Lung (tissue), 12 donors: Measurements from ENCODE around the gene NEUROD2. TPM values are rescaled to one million over a fixed set of nuclear protein-coding genes. Genes with fewer than 3 reads are reported as not detected.

ENCODE experiments used
- ATAC-seq: fragments of 200-7000 bp; cut with Tn5 transposase; one replicate; pipeline ENCODE4 v1.9.1; 2020; ENCODE audit warnings: moderate number of reproducible peaks; ENCODE audit not compliant: insufficient read depth, low FRiP score
- DNase-seq, 3 donors: peaks; one replicate each; pipeline ENCODE4 v3.0.0-alpha.2; 2013 to 2017
- H3K27ac ChIP-seq, 2 donors: one replicate each; pipeline ENCODE4 v1.5.1; 2013; ENCODE audit warnings: mild to moderate bottlenecking in 2 of 2, moderate library complexity in 2 of 2, control low read depth in 1 of 2, inconsistent platforms in 1 of 2, low read depth in 1 of 2, low read length in 1 of 2
- H3K27me3 ChIP-seq, 3 donors: one replicate each; pipeline ENCODE4 v1.5.1; 2013; ENCODE audit warnings: low read length in 2 of 3; ENCODE audit not compliant: control insufficient read depth in 3 of 3, insufficient read depth in 3 of 3
- H3K36me3 ChIP-seq, 4 donors: one replicate each; pipeline ENCODE4 v1.5.1; 2013; ENCODE audit warnings: low read length in 4 of 4, mild to moderate bottlenecking in 1 of 4, moderate library complexity in 1 of 4; ENCODE audit not compliant: control insufficient read depth in 4 of 4, insufficient read depth in 4 of 4
- H3K4me1 ChIP-seq, 5 donors: one replicate each; pipeline ENCODE4 v1.5.1; 2013; ENCODE audit warnings: low read length in 5 of 5, mild to moderate bottlenecking in 2 of 5, moderate library complexity in 1 of 5; ENCODE audit not compliant: control insufficient read depth in 5 of 5, insufficient read depth in 5 of 5
- H3K4me3 ChIP-seq: one replicate; pipeline ENCODE4 v1.5.1; 2013; ENCODE audit warnings: mild to moderate bottlenecking, control low read depth, moderate library complexity
- H3K9ac ChIP-seq, 2 donors: one replicate each; pipeline ENCODE4 v1.5.1; 2013; ENCODE audit warnings: low read length in 2 of 2, control low read depth in 1 of 2; ENCODE audit not compliant: insufficient read depth in 1 of 2
- H3K9me3 ChIP-seq, 4 donors: one replicate each; pipeline ENCODE4 v1.5.1; 2013; ENCODE audit warnings: low read length in 3 of 4, mild to moderate bottlenecking in 1 of 4, moderate library complexity in 1 of 4; ENCODE audit not compliant: control insufficient read depth in 4 of 4, insufficient read depth in 3 of 4
- CTCF ChIP-seq: IDR thresholded peaks from 2 replicates; pipeline ENCODE4 v1.5.1; 2012; ENCODE audit warnings: mild to moderate bottlenecking; ENCODE audit errors: control extremely low read depth, extremely low read depth
- WGBS, 2 donors: extraction: QIAGEN DNeasy Blood & Tissue Kit; methylation state at CpG; one replicate each; pipeline ENCODE4 v1.1.7; 2013; 5-methylcytosine and 5-hydroxymethylcytosine counted together
- polyA plus RNA-seq, 2 donors: library from polyadenylated mRNA; stranded (reverse); fragments of 200-250 nt; gene quantifications; one replicate each; pipeline ENCODE4 v1.2.1, GENCODE V29; 2013
- total RNA-seq, 2 donors: library from RNA; depleted of rRNA in 1 of 2; stranded (reverse); fragments of >200 nt in 1 of 2; gene quantifications; one replicate each; pipeline ENCODE4 v1.2.1, GENCODE V29; 2014 to 2021
- donor health status: control.
- donor health status: control.
- donor health status: Bipolar disorder and iron deficiency.
- donor health status: healthy.
- donor health status: DM: yes; HTN: yes; CAD: no.

NEUROD2 gene
- total and polyA plus RNA-seq, 4 donors = 0.04 TPM; not detected in 3

GRCh38 chr17:39573447-39574298 is 34.0 kb downstream of the NEUROD2 start:
- Histone ChIP-seq H3K9me3 (peaks cover 0 to 2% (median 0%) of the 10 kb centered on the region in 4 donors), H3K9ac (peak overlapping the region; percentile 14 to 46), H3K4me3 (peak overlapping the region; percentile 73), H3K4me1 (peaks cover 0 to 9% (median 6%) of the 10 kb centered on the region in 5 donors), H3K27me3 (no peaks in the 10 kb centered on the region), H3K27ac (peak overlapping the region; percentile 58 to 87), H3K36me3 (peaks cover 0 to 9% (median 1%) of the 10 kb centered on the region in 4 donors)
- 3 to 7% methylated on average over 37 to 66 of the region's 66 CpGs for WGBS, 2 donors
- TF ChIP-seq CTCF = no peak
- ATAC-seq (peak; percentile 91), DNase-seq (peak; percentile 89 to 90 (median 89))

GRCh38 chr17:39572121-39572520 is 35.6 kb downstream of the NEUROD2 start:
- Histone ChIP-seq H3K27me3 (no peaks in the 10 kb centered on the region), H3K4me1 (peaks cover 0 to 6% (median 3%) of the 10 kb centered on the region in 5 donors), H3K27ac (no peak overlapping the region), H3K4me3 (no peak overlapping the region), H3K9ac (no peak overlapping the region), H3K9me3 (peaks cover 0 to 2% (median 0%) of the 10 kb centered on the region in 4 donors), H3K36me3 (peaks cover 0 to 18% (median 2%) of the 10 kb centered on the region in 4 donors)
- 92 to 93% methylated on average over 2 of the region's 2 CpGs for WGBS, 2 donors
- ATAC-seq (no peak), DNase-seq (no peak)
- no peak for TF ChIP-seq CTCF

DNA sequence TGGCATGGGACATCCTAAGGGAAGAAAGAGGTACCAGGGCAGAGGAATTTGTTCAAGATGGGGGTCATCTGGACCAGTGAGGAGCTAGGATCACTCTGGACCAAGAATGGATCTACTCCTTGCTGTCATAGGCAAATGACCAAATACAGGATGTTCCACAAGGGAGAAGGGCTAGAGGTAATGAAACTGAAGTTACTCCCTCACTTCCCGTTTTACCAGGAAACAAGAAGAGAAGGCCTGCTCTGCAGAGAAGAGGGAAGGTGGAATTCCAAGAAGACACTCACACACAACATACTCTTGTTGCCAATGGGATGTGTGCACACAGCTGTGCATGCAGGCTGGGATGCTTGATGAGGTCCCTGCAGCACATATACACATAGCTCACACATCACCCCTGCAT is 38.6 kb downstream of the NEUROD2 start:
- H3K27ac ChIP-seq = no peak overlapping the region
- no peak for ATAC-seq
- no peak for DNase-seq
- H3K4me1 ChIP-seq = peaks cover 0 to 20% (median 5%) of the 10 kb centered on the region in 5 donors
- no peaks in the 10 kb centered on the region for H3K27me3 ChIP-seq
- peaks cover 0 to 27% (median 4%) of the 10 kb centered on the region in 4 donors for H3K36me3 ChIP-seq
- H3K9ac ChIP-seq = no peak overlapping the region
- 21 to 57% methylated on average over 1 of the region's 1 CpG for WGBS, 2 donors
- TF ChIP-seq CTCF = no peak
- H3K9me3 ChIP-seq = peaks cover 0 to 2% (median 0%) of the 10 kb centered on the region in 4 donors
- no peak overlapping the region for H3K4me3 ChIP-seq
